GM19467 (cell line): ENCODE data around the gene EIF2A.
"Not testable (repeated sequence)": the region's sequence is repeated elsewhere in the genome, so short reads cannot be mapped to it uniquely, and the experiment has no call there.

Source experiments
- ATAC-seq: cut with Tn5 transposase; IDR thresholded peaks from one replicate; pipeline ENCODE4 v1.9.1; 2021; ENCODE audit warnings: mild to moderate bottlenecking, moderate library complexity; ENCODE audit not compliant: unreplicated experiment

Gene EIF2A

DNA sequence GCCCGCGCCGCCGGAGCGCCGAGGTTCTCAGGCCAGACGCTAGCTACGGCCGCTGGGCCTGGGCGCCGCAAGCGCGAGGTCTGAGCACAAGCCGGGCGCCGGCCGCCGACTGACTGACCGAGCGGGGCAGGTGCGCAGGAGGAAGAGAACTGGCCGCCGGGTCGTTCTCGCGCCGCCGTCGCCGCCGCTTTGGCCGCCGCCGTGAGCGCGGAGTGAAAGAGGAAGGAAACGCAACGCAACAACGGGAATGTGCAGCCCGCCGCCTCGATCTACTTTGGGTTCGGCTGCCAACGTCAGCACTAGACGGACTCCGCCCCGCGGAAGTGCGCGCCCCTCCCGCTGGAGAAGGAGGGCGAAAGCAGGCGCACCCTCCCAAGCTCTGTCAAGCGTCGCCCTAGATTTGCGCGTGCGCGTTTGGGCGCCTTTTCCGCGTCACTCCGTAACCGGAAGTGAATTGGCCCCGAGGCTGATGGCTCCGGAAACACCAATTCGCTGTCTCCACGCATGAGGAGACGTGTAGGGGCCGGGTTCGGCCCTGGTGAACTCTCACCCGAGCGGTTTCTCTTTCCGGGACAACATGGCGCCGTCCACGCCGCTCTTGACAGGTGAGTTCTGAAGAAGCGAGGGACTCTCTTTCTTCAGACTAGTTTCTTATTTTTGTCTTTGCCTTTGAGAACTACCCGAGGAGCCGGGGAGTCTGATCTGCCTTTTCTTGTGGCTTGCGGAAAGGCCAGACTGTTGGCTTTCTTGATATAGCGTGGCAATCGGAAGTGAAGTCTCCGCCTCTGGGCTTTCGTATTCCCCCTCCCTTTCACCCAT, at the start of gene EIF2A, which contains the start of gene SERP1:
TSS of gene EIF2A (plus strand) at position 562 of the 819 bp plus-strand sequence. CDS start at position 578, 16 bp downstream.
TSS of gene SERP1 (minus strand) at position 271 of the 819 bp plus-strand sequence. CDS start 361 bp downstream, outside the sequence.
- ATAC-seq: peak; percentile 95

DNA sequence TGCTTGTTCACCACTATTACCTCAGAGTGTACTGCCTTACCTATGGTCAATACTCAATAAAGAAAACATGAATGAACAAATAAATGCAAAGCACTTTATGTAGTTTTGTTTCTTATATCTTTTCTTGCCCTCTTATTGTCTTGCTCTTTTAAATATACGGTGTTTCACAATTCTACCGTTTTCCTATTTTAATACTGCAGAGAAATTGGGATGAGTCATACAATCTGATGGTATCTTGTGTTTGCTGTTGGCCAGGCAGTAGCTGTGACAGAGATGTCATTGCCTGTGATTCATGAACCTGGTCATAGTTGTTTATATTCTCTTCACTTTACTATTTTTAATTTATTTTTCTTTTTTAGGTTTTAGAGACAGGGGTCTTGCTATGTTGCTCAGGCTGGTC, 48.6 kb upstream of the EIF2A start:
- ATAC-seq: no peak

DNA sequence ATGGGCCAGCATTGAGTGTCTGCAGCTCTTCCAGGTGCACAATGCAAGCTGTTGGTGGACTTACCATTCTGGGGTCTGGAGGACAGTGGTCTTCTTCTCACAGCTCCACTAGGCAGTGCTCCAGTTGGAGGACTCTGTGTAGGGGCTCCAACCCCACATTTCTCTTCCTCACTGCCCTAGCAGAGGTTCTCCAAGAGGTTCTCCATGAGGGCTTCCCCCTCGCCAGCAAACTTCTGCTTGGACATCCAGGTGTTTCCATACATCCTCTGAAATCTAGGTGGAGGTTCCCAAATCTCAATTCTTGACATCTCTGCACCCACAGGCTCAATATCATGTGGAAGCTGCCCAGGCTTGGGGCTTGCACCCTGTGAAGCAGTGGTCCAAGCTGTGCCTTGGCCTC, 45.6 kb upstream of the EIF2A start:
- ATAC-seq: not testable (repeated sequence)

DNA sequence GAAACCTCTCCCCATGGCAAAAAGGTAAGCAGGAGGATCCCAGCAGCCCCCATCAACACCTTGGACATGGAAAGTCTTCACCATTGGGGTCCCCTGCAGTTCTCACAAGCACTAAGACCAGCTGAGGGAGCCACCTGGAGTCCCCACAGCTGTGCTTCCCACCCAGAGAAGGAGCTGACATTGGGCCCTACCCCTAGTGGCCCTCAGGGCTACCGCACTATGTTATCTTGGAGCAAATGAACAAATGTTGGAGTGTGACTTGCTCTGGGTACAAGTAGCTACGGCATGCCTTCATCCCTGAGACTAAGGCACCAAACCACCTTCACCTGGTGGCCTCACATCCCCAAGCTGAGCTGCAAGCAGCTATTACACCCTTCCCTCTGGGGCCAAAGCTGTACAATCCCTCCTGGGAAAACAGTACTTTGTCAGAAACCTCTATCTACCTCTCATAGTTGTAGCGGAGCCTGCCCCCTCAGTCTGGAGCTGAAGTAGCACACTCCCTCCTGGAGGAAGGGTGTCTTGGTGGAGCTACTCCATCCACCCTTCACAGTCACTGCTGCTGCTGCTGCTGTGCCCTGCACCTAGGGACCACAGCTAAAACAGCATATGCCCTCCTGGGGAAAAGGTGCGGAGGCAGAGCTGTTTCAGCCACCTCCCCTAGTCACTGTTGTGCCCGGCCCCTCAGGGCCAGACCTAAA, 43.0 kb upstream of the EIF2A start:
- ATAC-seq: no peak

DNA sequence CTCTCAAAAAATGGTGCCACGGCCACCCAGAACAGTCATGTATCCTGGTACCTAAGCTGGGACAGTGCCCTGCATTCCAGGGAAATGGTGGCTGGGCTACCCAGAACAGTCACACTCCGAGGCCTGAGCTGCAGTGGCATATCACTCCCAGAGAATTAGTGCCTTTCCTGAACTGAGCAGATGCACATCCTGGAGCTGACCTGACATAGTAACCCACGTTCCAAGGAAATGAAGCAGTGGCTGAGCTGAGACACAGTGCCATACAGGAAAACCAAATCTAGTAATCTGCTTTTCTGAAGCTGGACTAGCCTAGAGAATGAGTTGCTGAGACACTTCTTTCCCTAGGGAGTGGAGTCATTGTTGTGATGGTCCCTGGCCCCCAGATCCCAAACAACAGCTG, 42.1 kb upstream of the EIF2A start:
- ATAC-seq: no peak

GRCh38 chr3:150508401-150508800, 38.2 kb upstream of the EIF2A start:
- ATAC-seq: no peak

GRCh38 chr3:150509780-150510179, 36.8 kb upstream of the EIF2A start:
- ATAC-seq: no peak

DNA sequence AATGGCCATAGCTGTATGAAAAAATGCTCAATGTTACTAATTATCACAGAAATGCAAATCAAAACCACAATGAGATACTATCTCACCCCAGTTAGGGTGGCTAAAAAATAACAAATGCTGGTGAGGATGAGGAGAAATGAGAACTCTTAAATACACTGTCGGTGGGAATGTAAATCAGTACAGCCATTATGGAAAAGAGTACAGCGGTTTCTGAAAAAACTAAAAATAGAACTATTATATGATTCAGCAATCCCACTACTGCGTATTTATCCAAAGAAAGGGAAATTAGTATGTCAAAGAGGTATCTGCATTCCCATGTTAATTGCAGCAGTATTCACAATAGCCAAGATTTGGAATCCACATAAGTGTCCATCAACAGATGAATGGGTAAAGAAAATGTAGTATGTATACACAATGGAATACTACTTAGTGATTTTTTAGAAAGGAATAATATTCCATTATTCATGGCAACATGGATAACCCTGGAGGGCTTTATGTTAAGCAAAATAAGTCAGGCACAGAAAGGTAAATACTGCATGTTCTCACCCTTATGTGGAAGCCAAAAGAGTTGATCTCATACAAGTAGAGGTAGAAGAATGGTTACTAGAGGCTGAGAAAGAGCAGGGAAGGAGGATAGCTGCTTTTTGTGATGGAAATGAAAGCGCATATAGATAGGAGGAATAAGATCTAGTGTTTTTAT, 35.3 kb upstream of the EIF2A start:
- ATAC-seq: no peak

DNA sequence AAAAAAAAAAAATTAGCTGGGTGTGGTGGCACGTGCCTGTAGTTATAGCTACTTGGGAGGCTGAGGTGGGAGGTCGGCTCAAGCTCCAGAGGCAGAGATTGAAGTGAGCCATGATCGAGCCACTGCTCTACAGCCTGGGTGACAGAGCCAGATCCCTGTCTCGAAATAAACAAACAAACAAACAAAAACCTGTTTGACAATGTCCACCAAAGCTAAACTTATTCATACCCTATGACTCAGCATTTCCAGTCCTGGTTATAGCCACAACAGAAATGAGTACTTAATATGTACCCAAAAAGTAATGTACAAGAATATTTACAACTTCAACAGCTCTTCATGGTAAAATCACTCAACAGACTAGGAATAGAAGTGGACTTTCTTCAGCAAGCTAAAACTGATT, 31.4 kb upstream of the EIF2A start:
- ATAC-seq: no peak

- no peak for ATAC-seq
Observed at GRCh38 chr3:150519026-150519425, 27.6 kb upstream of the EIF2A start.

- no peak for ATAC-seq
Observed at GRCh38 chr3:150520408-150520807, 26.2 kb upstream of the EIF2A start.

GRCh38 chr3:150521463-150521862, 25.1 kb upstream of the EIF2A start:
- ATAC-seq: no peak

- ATAC-seq: no peak
Observed at GRCh38 chr3:150523538-150523937, 23.0 kb upstream of the EIF2A start.

DNA sequence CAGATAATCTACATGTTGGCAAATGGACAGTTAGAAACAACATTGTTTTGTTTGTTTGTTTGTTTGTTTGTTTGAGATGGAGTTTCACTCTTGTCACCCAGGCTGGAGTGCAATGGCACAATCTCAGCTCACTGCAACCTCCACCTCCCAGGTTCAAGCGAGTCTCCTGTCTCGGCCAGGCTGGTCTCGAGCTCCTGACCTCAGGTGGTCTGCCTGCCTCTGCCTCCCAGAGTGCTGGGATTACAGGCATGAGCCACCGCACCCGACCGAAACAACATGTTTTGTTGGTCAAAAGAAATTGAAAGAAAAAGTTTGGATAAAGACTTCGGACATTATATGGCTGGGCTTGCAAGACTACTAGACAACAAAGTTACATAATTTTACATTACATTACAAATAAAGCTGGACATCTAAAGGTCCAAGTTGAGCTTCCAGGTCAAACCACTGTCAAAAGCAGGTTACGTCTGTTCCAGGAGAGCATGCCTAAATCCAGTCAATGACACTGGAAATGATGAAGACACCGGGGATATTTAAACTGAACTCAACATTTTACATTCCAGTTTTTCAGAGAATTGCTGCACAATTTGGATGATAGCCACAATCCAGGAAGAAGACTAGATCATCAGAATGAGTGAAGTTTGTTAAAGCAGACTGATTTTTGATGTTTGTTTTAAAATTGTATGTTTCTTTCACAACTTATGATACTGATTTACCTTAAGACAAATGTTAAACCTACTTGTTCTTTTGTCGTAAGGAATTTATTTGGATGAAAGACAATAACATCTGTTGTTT, 18.9 kb upstream of the EIF2A start:
- ATAC-seq: no peak

- ATAC-seq: no peak
Observed at GRCh38 chr3:150528354-150528797, 18.2 kb upstream of the EIF2A start.

- no peak for ATAC-seq
Observed at GRCh38 chr3:150531775-150532174, 14.8 kb upstream of the EIF2A start.

DNA sequence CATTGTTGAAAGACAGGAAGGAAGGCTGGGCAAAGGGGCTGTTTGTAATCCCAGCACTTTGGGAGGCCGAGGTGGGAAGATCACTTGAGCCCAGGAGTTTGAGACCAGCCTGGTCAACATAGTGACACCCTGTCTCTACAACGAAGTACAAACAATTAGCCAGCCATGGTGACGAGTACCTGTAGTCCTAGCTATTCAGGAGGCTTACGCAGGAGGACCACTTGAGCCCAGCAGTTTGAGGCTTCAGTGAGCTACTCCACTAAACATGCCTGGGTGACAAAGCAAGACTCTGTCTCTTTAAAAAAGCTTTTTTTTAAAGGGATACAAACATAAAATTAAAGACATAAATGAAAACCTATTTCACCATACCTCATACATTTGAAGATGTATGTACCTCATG, 11.4 kb upstream of the EIF2A start:
- no peak for ATAC-seq

DNA sequence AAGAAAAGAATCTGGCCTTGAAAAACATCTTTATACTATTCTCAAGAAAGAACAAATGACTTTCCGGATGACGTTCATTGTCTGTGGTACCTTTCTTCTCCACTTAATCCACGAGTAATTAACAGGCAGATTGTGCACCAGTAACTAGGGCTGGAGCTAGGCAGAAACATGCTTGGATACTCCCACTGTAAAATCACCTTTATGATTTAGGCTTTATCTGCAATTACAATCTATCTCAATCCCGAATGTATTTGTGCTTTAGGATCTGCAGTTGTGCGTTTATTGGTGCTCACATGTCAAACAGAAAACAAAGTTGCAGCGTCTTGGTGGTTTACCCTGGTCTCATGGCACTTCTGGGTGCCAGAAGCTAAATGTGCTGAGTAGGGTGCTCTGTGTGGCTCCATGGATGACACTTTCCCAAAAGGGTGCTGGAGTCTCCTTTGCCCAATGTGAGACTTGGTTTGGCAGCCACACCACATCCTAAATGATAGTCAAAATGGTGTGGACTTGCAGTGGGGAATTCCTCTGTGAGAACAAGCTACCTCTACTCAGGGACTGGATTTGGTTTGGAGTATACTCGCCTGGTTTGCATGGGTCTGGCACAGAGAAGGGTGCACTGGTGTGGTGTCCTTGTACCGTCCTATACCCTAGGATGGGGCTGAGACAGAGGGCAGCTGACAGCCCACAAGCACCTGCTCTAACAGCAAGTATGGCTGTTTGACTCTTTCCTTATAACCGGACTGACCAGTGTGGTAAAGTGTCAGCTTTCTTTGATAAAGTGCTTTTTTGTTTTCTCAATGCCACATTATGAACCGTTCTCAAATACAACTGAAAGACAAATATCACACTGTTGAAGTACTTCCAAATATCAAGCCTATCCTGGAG, 8.0 kb upstream of the EIF2A start:
- no peak for ATAC-seq

- no peak for ATAC-seq
Observed at GRCh38 chr3:150540297-150540696, 6.3 kb upstream of the EIF2A start.

DNA sequence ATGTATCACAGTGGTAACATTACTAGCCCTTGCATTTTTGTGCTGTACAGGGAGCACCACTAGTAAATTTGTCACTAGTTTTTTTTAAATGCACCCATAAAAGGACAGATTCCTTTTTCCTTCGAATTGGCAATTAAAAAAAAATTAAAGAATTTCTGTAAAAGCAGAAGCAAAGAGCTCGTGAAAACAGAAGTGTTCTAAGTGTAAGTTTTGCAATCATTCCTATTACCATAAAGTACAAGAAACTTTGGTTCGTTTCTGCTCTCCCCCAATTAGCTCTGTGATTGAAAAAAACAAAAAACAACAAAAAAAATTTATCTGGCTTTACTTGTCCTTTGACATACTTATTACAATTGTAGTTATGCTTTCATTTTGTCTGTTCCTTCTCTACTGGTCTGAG, 5.6 kb upstream of the EIF2A start:
- ATAC-seq: no peak
